H1 (cell line): ENCODE measurements around the gene ZNF451. TPM values are rescaled to one million over a fixed set of nuclear protein-coding genes. Genes with fewer than 3 reads are reported as not detected.

Experiments used
- CTCF ChIA-PET: fragments of 300-600 bp; sonication (Branson Sonifier 250); formaldehyde crosslinking; loops from one replicate; lab custom pipeline; 2021; ENCODE audit not compliant: partially characterized antibody; lab: Charles Lee
- POLR2A ChIA-PET: fragments of 300-600 bp; sonication (Branson Sonifier 250); formaldehyde crosslinking; loops from one replicate; lab custom pipeline; 2021; ENCODE audit warnings: inconsistent platforms; ENCODE audit not compliant: partially characterized antibody; lab: Charles Lee
- DNase-seq, 2 experiments: peaks; one replicate each; pipeline versions ENCODE4 v3.0.0 to v3.0.0-alpha.2; 2010 to 2022; ENCODE audit warnings: low spot score in 2 of 2, low read depth in 1 of 2, mixed read lengths in 1 of 2
- FAIRE-seq: peaks from 2 replicates; lab custom pipeline; 2011; peaks lifted over from hg19 to GRCh38; lab: Jason Lieb, UNC
- H2AFZ ChIP-seq: 2 replicates; pipeline ENCODE4 v1.8.1; 2012; ENCODE audit warnings: low read length, inconsistent platforms
- H2AK5ac ChIP-seq: 2 replicates; pipeline ENCODE4 v1.6.1; 2013; ENCODE audit warnings: low read depth, low read length
- H2BK120ac ChIP-seq: replicated peaks from 2 replicates; pipeline ENCODE3; 2013; ENCODE audit warnings: low read depth, low read length, inconsistent platforms
- H2BK12ac ChIP-seq: 2 replicates; pipeline ENCODE4 v1.6.1; 2013; ENCODE audit warnings: low read depth, low read length
- H2BK15ac ChIP-seq: 2 replicates; pipeline ENCODE4 v1.6.1; 2013; ENCODE audit warnings: low read length
- H2BK20ac ChIP-seq: 2 replicates; pipeline ENCODE4 v1.6.1; 2013; ENCODE audit warnings: low read length
- H2BK5ac ChIP-seq: 2 replicates; pipeline ENCODE4 v1.6.1; 2013; ENCODE audit warnings: low read depth, low read length
- H3K14ac ChIP-seq: 2 replicates; pipeline ENCODE4 v1.6.1; 2013; ENCODE audit warnings: inconsistent platforms; ENCODE audit not compliant: insufficient read length
- H3K18ac ChIP-seq: 2 replicates; pipeline ENCODE4 v1.6.1; 2013; ENCODE audit warnings: low read length; ENCODE audit errors: extremely low read depth
- H3K23ac ChIP-seq: 2 replicates; pipeline ENCODE4 v1.6.1; 2013; ENCODE audit warnings: inconsistent platforms; ENCODE audit not compliant: insufficient read length
- H3K23me2 ChIP-seq: 2 replicates; pipeline ENCODE4 v1.6.1; 2013; ENCODE audit warnings: low read depth, low read length
- H3K27ac ChIP-seq: 2 replicates; pipeline ENCODE4 v1.6.1; 2011; ENCODE audit warnings: low read depth, low read length, inconsistent platforms
- H3K27me3 ChIP-seq, 4 experiments: replicated peaks in 1 of 4; 1 replicate in 1 of 4; 2 replicates in 3 of 4; pipeline versions ENCODE4 v1.6.1 to v1.8.1; 2011 to 2013; ENCODE audit warnings: low read length in 3 of 4, mild to moderate bottlenecking in 3 of 4, inconsistent platforms in 2 of 4, mixed read lengths in 2 of 4, moderate library complexity in 1 of 4; ENCODE audit not compliant: control insufficient read depth in 3 of 4, insufficient read depth in 3 of 4; ENCODE audit errors: extremely low read depth in 1 of 4
- H3K36me3 ChIP-seq, 4 experiments: 2 replicates each; pipeline versions ENCODE4 v1.6.1 to v1.8.1; 2011 to 2013; ENCODE audit warnings: mild to moderate bottlenecking in 4 of 4, low read length in 3 of 4, moderate library complexity in 2 of 4, control low read depth in 1 of 4, inconsistent platforms in 1 of 4; ENCODE audit not compliant: insufficient read depth in 4 of 4, control insufficient read depth in 2 of 4
- H3K4ac ChIP-seq: replicated peaks from 2 replicates; pipeline ENCODE3; 2013; ENCODE audit warnings: low read length, low read depth, mixed read lengths, inconsistent platforms; ENCODE audit not compliant: insufficient read length
- H3K4me1 ChIP-seq, 4 experiments: replicated peaks in 1 of 4; 1 replicate in 1 of 4; 2 replicates in 3 of 4; pipeline versions ENCODE4 v1.6.1 to v1.8.1; 2011 to 2013; ENCODE audit warnings: low read length in 3 of 4, inconsistent platforms in 2 of 4, mixed read lengths in 1 of 4; ENCODE audit not compliant: insufficient read depth in 4 of 4, control insufficient read depth in 3 of 4
- H3K4me2 ChIP-seq, 2 experiments: 2 replicates each; pipeline versions ENCODE4 v1.6.1 to v1.8.1; 2011 to 2013; ENCODE audit warnings: low read depth in 2 of 2, low read length in 2 of 2, control low read depth in 1 of 2, inconsistent platforms in 1 of 2, mild to moderate bottlenecking in 1 of 2; ENCODE audit not compliant: insufficient read depth in 1 of 2
- H3K4me3 ChIP-seq, 4 experiments: fragments of 200-600, 300-600 bp in 1 of 4; sonication (generic), shearing (Covaris generic), sonication (Bioruptor Twin) in 1 of 4; 2 replicates each; pipeline versions ENCODE4 v1.5.1 to v1.8.1; 2011 to 2016; ENCODE audit warnings: low read length in 4 of 4, low read depth in 3 of 4, control low read depth in 2 of 4, inconsistent platforms in 2 of 4, mild to moderate bottlenecking in 2 of 4, mixed read lengths in 1 of 4, moderate library complexity in 1 of 4; ENCODE audit not compliant: insufficient read depth in 2 of 4; ENCODE audit errors: extremely low read depth in 1 of 4
- H3K56ac ChIP-seq: replicated peaks from 2 replicates; pipeline ENCODE3; 2013; ENCODE audit warnings: low read depth, mild to moderate bottlenecking, mixed read lengths, low read length, inconsistent platforms; ENCODE audit not compliant: insufficient read length
- H3K79me1 ChIP-seq: 2 replicates; pipeline ENCODE4 v1.6.1; 2013; ENCODE audit warnings: low read depth, low read length, control low read depth
- H3K79me2 ChIP-seq, 2 experiments: 2 replicates each; pipeline versions ENCODE4 v1.6.1 to v1.8.1; 2012 to 2013; ENCODE audit warnings: low read length in 2 of 2, mild to moderate bottlenecking in 2 of 2, inconsistent platforms in 1 of 2; ENCODE audit not compliant: insufficient read depth in 2 of 2, control insufficient read depth in 1 of 2
- H3K9ac ChIP-seq, 4 experiments: replicated peaks in 1 of 4; 1 replicate in 1 of 4; 2 replicates in 3 of 4; pipeline versions ENCODE4 v1.6.1 to v1.8.1; 2011 to 2013; ENCODE audit warnings: low read depth in 3 of 4, low read length in 3 of 4, control low read depth in 2 of 4, mild to moderate bottlenecking in 2 of 4, moderate library complexity in 2 of 4, inconsistent platforms in 1 of 4; ENCODE audit errors: extremely low read depth in 1 of 4
- H3K9me3 ChIP-seq, 2 experiments: 2 replicates each; pipeline versions ENCODE4 v1.6.1 to v1.8.1; 2012 to 2013; ENCODE audit warnings: mild to moderate bottlenecking in 2 of 2, moderate library complexity in 2 of 2, control low read depth in 1 of 2, inconsistent platforms in 1 of 2, low read depth in 1 of 2, low read length in 1 of 2, mixed read lengths in 1 of 2; ENCODE audit not compliant: insufficient read depth in 2 of 2
- H4K20me1 ChIP-seq, 2 experiments: replicated peaks in 1 of 2; 2 replicates each; pipeline versions ENCODE3 to v1.8.1; 2011 to 2013; ENCODE audit warnings: inconsistent platforms in 2 of 2, low read length in 2 of 2, mild to moderate bottlenecking in 1 of 2; ENCODE audit not compliant: insufficient read depth in 2 of 2, control insufficient read depth in 1 of 2
- H4K5ac ChIP-seq: 2 replicates; pipeline ENCODE4 v1.6.1; 2013; ENCODE audit warnings: low read length, low read depth, mixed read lengths, inconsistent platforms; ENCODE audit not compliant: insufficient read length
- H4K8ac ChIP-seq: 2 replicates; pipeline ENCODE4 v1.8.0; 2013; ENCODE audit warnings: mild to moderate bottlenecking, moderate library complexity, low read length, inconsistent platforms; ENCODE audit not compliant: insufficient read depth; ENCODE audit errors: extremely low read depth
- H4K91ac ChIP-seq: replicated peaks from 2 replicates; pipeline ENCODE3; 2013; ENCODE audit warnings: low read length, mixed read lengths, inconsistent platforms; ENCODE audit not compliant: insufficient read length
- BACH1 ChIP-seq: IDR thresholded peaks from 2 replicates; pipeline ENCODE4 v1.6.1; 2012; ENCODE audit warnings: low read length, improper control_type of control experiment
- EP300 ChIP-seq, 2 experiments: IDR thresholded peaks; 1 replicate in 1 of 2; 2 replicates in 1 of 2; pipeline ENCODE4 v1.6.1; 2011 to 2012; ENCODE audit warnings: low read depth in 2 of 2, low read length in 2 of 2, mild to moderate bottlenecking in 2 of 2, borderline replicate concordance in 1 of 2, inconsistent platforms in 1 of 2, moderate library complexity in 1 of 2
- HDAC6 ChIP-seq: IDR thresholded peaks from one replicate; pipeline ENCODE4 v1.7.1; 2012; ENCODE audit warnings: low read depth, mild to moderate bottlenecking, inconsistent platforms, low read length, moderate library complexity
- KDM1A ChIP-seq: fragments of 200-600, 300-600 bp; sonication (generic); IDR thresholded peaks from 2 replicates; pipeline ENCODE4 v1.7.1; 2016; ENCODE audit warnings: mild to moderate bottlenecking, low read length, borderline replicate concordance
- NANOG ChIP-seq: IDR thresholded peaks from 2 replicates; pipeline ENCODE4 v1.6.1; 2011; ENCODE audit warnings: low read length, low read depth, mild to moderate bottlenecking, inconsistent platforms; ENCODE audit not compliant: insufficient read depth, poor library complexity, severe bottlenecking
- POLR2A ChIP-seq, 2 experiments: IDR thresholded peaks; 1 replicate in 1 of 2; 2 replicates in 1 of 2; pipeline ENCODE4 v1.6.1; 2011; ENCODE audit warnings: low read depth in 2 of 2, low read length in 2 of 2, mild to moderate bottlenecking in 2 of 2; ENCODE audit errors: control extremely low read depth in 1 of 2
- RFX5 ChIP-seq: IDR thresholded peaks from 2 replicates; pipeline ENCODE4 v1.6.1; 2011; ENCODE audit warnings: low read depth, low read length, improper control_type of control experiment, borderline replicate concordance
- TAF1 ChIP-seq: IDR thresholded peaks from 2 replicates; pipeline ENCODE4 v1.6.1; 2011; ENCODE audit warnings: mild to moderate bottlenecking, low read depth, low read length
- TBP ChIP-seq: IDR thresholded peaks from 2 replicates; pipeline ENCODE4 v1.6.1; 2011; ENCODE audit warnings: low read depth, low read length, improper control_type of control experiment
- TCF12 ChIP-seq: IDR thresholded peaks from 2 replicates; pipeline ENCODE4 v1.6.1; 2011; ENCODE audit warnings: low read depth, mild to moderate bottlenecking, low read length
- polyA plus RNA-seq, 7 experiments: library from polyadenylated mRNA; depleted of rRNA in 3 of 7; stranded (reverse) in 5 of 7; unstranded in 2 of 7; fragments of >200 nt in 5 of 7; fragments of 200-250 nt in 2 of 7; gene quantifications; 1 replicate in 5 of 7; 2 replicates in 1 of 7; 4 replicates in 1 of 7; pipeline versions ENCODE4 v1.2.1 to v1.2.3, GENCODE V29; 2011 to 2013; ENCODE audit warnings: missing spikeins in 2 of 7, mixed read lengths in 2 of 7
- total RNA-seq: library from RNA; stranded (reverse); fragmentation: NEBNext Ultra II Directional; extraction: Animal tissue kit (Norgen Biotek cat#: 25700); gene quantifications from 2 replicates; pipeline ENCODE4 v1.2.1, GENCODE V29; 2021
- TF ChIP-seq, protein P1 (sequence below): IDR thresholded peaks from 2 replicates; pipeline ENCODE4 v1.6.1; 2012; ENCODE audit warnings: inconsistent platforms
- TF ChIP-seq, protein P2 (sequence below): IDR thresholded peaks from 2 replicates; pipeline ENCODE4 v1.6.1; 2012; ENCODE audit warnings: inconsistent platforms

The ZNF451 gene
- total and polyA plus RNA-seq, 2 of the 8 experiments (the other 6 are each of a cell fraction or from before 2014, with no cell fraction given): 10.7 to 56.8 TPM

DNA sequence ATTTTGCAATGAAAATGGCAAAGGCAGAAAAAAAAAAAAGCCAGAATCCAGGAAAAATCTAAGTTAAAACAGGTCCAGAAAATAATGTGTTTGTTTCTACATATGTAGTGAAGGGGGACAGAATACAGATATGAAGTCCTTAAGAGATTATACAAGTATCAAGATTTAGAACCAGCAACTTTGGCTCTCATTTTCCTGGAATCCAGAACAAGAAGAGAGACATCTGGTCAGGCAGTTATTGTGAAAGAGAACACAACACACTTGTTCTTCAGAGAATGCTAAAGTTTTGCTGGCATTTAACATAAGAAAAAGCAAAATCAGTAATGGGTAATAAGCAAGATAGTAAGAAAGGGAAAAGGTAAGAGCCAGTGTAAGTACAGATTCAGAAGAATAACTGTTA is 103.2 kb downstream of the ZNF451 start:
- Histone ChIP-seq H3K23ac (no peak overlapping the region), H3K9me3 (no peaks in the 10 kb centered on the region), H2BK20ac (no peak overlapping the region), H3K56ac (no peak overlapping the region), H4K91ac (no peak overlapping the region), H2BK12ac (no peak overlapping the region), H3K18ac (no peak overlapping the region), H3K4me1 (no peaks in the 10 kb centered on the region), H3K4ac (no peak overlapping the region), H2AFZ (no peak overlapping the region), H3K9ac (no peak overlapping the region), H2BK120ac (no peak overlapping the region), H3K36me3 (peaks cover 0 to 21% (median 16%) of the 10 kb centered on the region in 4 experiments; a peak in 5 of 8 replicates), H3K4me3 (no peak overlapping the region), H4K20me1 (peaks cover 2 to 3% of the 10 kb centered on the region in 2 experiments), H3K27me3 (no peaks in the 10 kb centered on the region), H3K14ac (no peak overlapping the region), H2BK5ac (no peak overlapping the region), H2BK15ac (no peak overlapping the region), H2AK5ac (no peak overlapping the region), H4K8ac (no peak overlapping the region), H3K79me1 (no peaks in the 10 kb centered on the region), H4K5ac (no peak overlapping the region), H3K23me2 (no peaks in the 10 kb centered on the region), H3K27ac (no peak overlapping the region), H3K79me2 (no peaks in the 10 kb centered on the region), H3K4me2 (no peak overlapping the region)
- CTCF ChIA-PET: no interaction called here
- TF ChIP-seq BACH1 (no peak), TCF12 (no peak), TAF1 (no peak), HDAC6 (no peak), TBP (no peak), RFX5 (no peak), POLR2A (IDR thresholded peaks at IDR 0.05; ENCODE audit: control extremely low read depth in 1 of 2, low read depth in 2 of 2, low read length in 2 of 2) (no peak), NANOG (no peak), EP300 (IDR thresholded peaks at IDR 0.05; ENCODE audit: borderline replicate concordance in 1 of 2, low read depth in 2 of 2, low read length in 2 of 2) (no peak), KDM1A (no peak)
- TF ChIP-seq, protein P1, sequence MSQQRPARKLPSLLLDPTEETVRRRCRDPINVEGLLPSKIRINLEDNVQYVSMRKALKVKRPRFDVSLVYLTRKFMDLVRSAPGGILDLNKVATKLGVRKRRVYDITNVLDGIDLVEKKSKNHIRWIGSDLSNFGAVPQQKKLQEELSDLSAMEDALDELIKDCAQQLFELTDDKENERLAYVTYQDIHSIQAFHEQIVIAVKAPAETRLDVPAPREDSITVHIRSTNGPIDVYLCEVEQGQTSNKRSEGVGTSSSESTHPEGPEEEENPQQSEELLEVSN: no peak
- TF ChIP-seq, protein P2, sequence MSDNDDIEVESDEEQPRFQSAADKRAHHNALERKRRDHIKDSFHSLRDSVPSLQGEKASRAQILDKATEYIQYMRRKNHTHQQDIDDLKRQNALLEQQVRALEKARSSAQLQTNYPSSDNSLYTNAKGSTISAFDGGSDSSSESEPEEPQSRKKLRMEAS: no peak
- DNase-seq (no peak), FAIRE-seq (no peak)
- POLR2A ChIA-PET: no interaction called here
